PFSK-1 (cell line): Measurements from ENCODE around the gene REC8.

Experiments used
- FOXP2 ChIP-seq: optimal IDR thresholded peaks from 2 replicates; pipeline ENCODE3; 2011; ENCODE audit warnings: borderline replicate concordance, control low read depth, inconsistent platforms; ENCODE audit not compliant: insufficient read depth; ENCODE audit errors: extremely low read length, extremely low read depth
- POLR2AphosphoS5 ChIP-seq: IDR thresholded peaks from 2 replicates; pipeline ENCODE4 v1.6.1; 2012; ENCODE audit warnings: low read depth, mild to moderate bottlenecking, control low read depth, low read length, moderate library complexity
- REST ChIP-seq, 2 experiments: IDR thresholded peaks; 2 replicates each; pipeline versions ENCODE4 v1.6.1 to v1.8.0; 2011 to 2012; ENCODE audit warnings: low read depth in 2 of 2, low read length in 2 of 2, control low read depth in 1 of 2, inconsistent platforms in 1 of 2, mild to moderate bottlenecking in 1 of 2, moderate library complexity in 1 of 2; ENCODE audit not compliant: insufficient read depth in 1 of 2
- SIN3A ChIP-seq: IDR thresholded peaks from 2 replicates; pipeline ENCODE4 v1.6.1; 2012; ENCODE audit warnings: mild to moderate bottlenecking, low read length, moderate library complexity, borderline replicate concordance; ENCODE audit not compliant: insufficient read depth
- TAF1 ChIP-seq: IDR thresholded peaks from 2 replicates; pipeline ENCODE4 v1.6.1; 2012; ENCODE audit warnings: low read length, control low read depth, borderline replicate concordance; ENCODE audit not compliant: insufficient read depth

Gene REC8

GRCh38 chr14:24156840-24157239 is 15.0 kb upstream of the REC8 start:
- no peak for TF ChIP-seq REST (IDR thresholded peaks at IDR 0.05; ENCODE audit: insufficient read depth in 1 of 2, low read depth in 2 of 2, low read length in 2 of 2)
- no peak for TF ChIP-seq SIN3A
- TF ChIP-seq FOXP2 = no peak
- no peak for TF ChIP-seq TAF1
- TF ChIP-seq POLR2AphosphoS5 = no peak

GRCh38 chr14:24157331-24157730 is 14.5 kb upstream of the REC8 start:
- no peak for TF ChIP-seq TAF1
- TF ChIP-seq SIN3A = no peak
- no peak for TF ChIP-seq REST (IDR thresholded peaks at IDR 0.05; ENCODE audit: insufficient read depth in 1 of 2, low read depth in 2 of 2, low read length in 2 of 2)
- TF ChIP-seq FOXP2 = no peak
- TF ChIP-seq POLR2AphosphoS5 = no peak

- no peak for TF ChIP-seq POLR2AphosphoS5
- TF ChIP-seq REST (IDR thresholded peaks at IDR 0.05; ENCODE audit: insufficient read depth in 1 of 2, low read depth in 2 of 2, low read length in 2 of 2) = no peak
- TF ChIP-seq FOXP2 = no peak
- TF ChIP-seq TAF1 = no peak
Measured at GRCh38 chr14:24159777-24160498, 11.9 kb upstream of the REC8 start.

GRCh38 chr14:24160499-24160849 is 11.4 kb upstream of the REC8 start:
- no peak for TF ChIP-seq TAF1
- TF ChIP-seq FOXP2 = no peak
- TF ChIP-seq POLR2AphosphoS5 = no peak
- TF ChIP-seq SIN3A = no peak
- TF ChIP-seq REST (IDR thresholded peaks at IDR 0.05; ENCODE audit: insufficient read depth in 1 of 2, low read depth in 2 of 2, low read length in 2 of 2) = no peak
